A549 treated with CpdA at 1 μM for 4 hours (cell line): ENCODE data around the gene PACRGL. TPM values are rescaled to one million over a fixed set of nuclear protein-coding genes. Genes with fewer than 3 reads are reported as not detected.

ENCODE experiments used
- total RNA-seq: library from RNA; stranded (reverse); fragments of 200-300 nt; extraction: Qiagen RNA extraction; gene quantifications from 5 replicates; pipeline ENCODE4 v1.2.3, GENCODE V29; 2022; ENCODE audit warnings: low read depth

PACRGL gene
- 12.3 to 17.6 TPM (median 15.3 TPM) in 5 replicates for total RNA-seq

DNA sequence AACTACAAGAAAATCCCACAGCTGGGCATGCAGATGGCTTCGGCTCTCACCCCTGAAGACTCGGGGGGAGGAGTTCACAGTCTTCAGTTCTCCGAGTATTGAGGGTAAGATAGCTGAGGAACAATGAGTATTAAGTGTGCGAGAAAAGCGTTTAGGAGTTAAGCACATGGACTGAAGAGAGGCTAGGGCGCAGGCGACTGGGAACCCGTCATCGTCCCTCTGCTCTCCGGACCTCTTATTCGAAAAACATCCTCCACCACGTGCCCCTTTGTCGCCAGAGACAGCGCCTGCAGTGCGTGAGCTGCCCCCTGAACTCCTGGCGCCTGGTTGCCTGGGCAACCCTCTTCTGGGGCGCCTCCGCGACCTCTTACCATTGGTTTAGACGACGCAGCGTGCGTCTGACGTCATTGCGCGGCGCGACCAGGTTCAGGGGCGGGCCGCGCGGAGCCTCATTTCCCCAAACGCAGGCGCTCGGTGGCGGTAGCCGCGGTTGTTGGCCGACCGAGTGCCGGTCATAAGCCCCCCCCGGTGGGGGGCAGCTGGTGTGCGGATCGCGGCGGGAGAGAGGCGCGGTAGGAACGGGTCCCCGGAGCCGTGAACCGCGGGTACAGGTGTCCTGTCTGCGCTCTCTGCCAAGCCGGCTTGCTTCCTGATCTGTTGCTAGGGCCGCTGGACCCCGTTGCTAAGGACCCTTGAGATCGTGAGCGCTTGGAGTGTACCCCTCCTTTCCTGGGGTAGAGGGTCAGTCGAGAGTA is at the start of gene PACRGL:
Gene PACRGL, plus strand, starts transcription at position 452 of the 755 bp plus-strand sequence. CDS start 4,024 bp downstream, outside the sequence.

